ENCODE data around the gene HS3ST5. TPM values are rescaled to one million over a fixed set of nuclear protein-coding genes. Genes with fewer than 3 reads are reported as not detected.

HS3ST5 gene
- total RNA-seq, 2 donors from 2014 or later = 0.31 to 2.0 TPM

DNA sequence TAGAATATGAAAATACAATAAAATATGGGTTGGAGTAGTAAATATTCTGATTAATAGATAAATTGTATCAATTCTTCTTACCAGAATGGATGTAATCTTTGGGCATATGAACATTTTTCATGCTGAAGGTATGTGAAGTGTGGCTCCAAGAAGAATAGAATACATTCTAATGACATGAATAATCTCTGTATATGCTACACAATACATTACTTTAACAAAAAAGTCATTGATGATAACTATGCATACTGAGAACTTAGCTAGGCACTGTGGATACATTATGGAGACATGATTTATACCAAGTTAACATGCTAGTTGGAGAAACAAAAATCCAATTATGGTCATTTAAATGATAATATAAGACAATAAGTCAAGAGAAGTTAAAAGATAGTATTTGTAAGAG lies 309.2 kb downstream of the HS3ST5 start:
- H3K27me3 Mint-ChIP-seq (ENCODE audit: insufficient read depth) = no peaks in the 10 kb centered on the region

DNA sequence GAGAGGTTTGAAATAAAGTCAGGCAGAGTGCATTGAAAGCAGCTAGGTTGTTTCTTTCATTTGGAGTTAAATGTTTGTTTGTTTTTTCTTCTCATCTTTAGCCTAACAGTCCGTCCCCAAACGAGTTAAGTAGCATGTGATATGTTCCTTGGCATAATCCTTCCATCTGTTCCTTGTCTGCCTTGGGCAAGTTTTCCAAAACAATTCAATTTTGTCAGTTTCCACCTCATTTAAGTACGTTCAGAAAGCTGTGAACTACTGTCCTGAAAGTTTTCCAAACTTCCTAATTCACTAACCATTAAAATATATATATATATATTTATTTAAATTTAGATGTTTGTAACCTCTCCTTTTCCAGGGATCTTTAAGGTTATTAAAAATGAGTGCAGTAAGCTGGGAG lies 310.1 kb downstream of the HS3ST5 start:
- Mint-ChIP-seq H3K27ac (no peak overlapping the region), H3K9me3 (no peaks in the 10 kb centered on the region), H3K4me1 (no peaks in the 10 kb centered on the region), H3K36me3 (ENCODE audit: low read depth) (no peaks in the 10 kb centered on the region), H3K27me3 (ENCODE audit: insufficient read depth) (no peaks in the 10 kb centered on the region), H3K4me3 (no peak overlapping the region)
- no peak overlapping the region for H3K27ac ChIP-seq (ENCODE audit: low read depth, low read length)
- no peak for TF ChIP-seq CTCF (conservative IDR thresholded peaks at IDR 0.05)
- 94 to 100% methylated on average over 2 to 3 of the region's 3 CpGs for WGBS, 2 experiments (ENCODE audit: insufficient coverage in 1 of 2, insufficient read length in 1 of 2)
- no peaks in the 10 kb centered on the region for H3K27me3 ChIP-seq (ENCODE audit: control insufficient read depth, insufficient read depth, low read length, poor library complexity, severe bottlenecking)
- no peak for DNase-seq
- no peak overlapping the region for H3K9ac ChIP-seq (ENCODE audit: extremely low read depth, low read length, poor library complexity, severe bottlenecking)
- H3K4me1 ChIP-seq (ENCODE audit: control insufficient read depth, insufficient read depth, low read length) = no peaks in the 10 kb centered on the region
- H3K36me3 ChIP-seq (ENCODE audit: control insufficient read depth, insufficient read depth, low read length) = no peaks in the 10 kb centered on the region
- H3K9me3 ChIP-seq (ENCODE audit: control insufficient read depth, low read length) = no peaks in the 10 kb centered on the region
- H3K4me3 ChIP-seq (ENCODE audit: low read length) = no peak overlapping the region

More for the DNA sequence above, 309.2 kb downstream of the HS3ST5 start:
- H3K4me3 ChIP-seq (ENCODE audit: low read length) = no peak overlapping the region
- no peaks in the 10 kb centered on the region for H3K27me3 ChIP-seq (ENCODE audit: control insufficient read depth, insufficient read depth, low read length, poor library complexity, severe bottlenecking)
- Mint-ChIP-seq H3K36me3 (ENCODE audit: low read depth) (no peaks in the 10 kb centered on the region), H3K4me3 (no peak overlapping the region), H3K9me3 (no peaks in the 10 kb centered on the region), H3K27ac (no peak overlapping the region), H3K4me1 (no peaks in the 10 kb centered on the region)
- no peak overlapping the region for H3K9ac ChIP-seq (ENCODE audit: extremely low read depth, low read length, poor library complexity, severe bottlenecking)
- no peak overlapping the region for H3K27ac ChIP-seq (ENCODE audit: low read depth, low read length)
- no peak for DNase-seq
- H3K9me3 ChIP-seq (ENCODE audit: control insufficient read depth, low read length) = no peaks in the 10 kb centered on the region
- no peaks in the 10 kb centered on the region for H3K36me3 ChIP-seq (ENCODE audit: control insufficient read depth, insufficient read depth, low read length)
- TF ChIP-seq CTCF (conservative IDR thresholded peaks at IDR 0.05) = no peak
- no peaks in the 10 kb centered on the region for H3K4me1 ChIP-seq (ENCODE audit: control insufficient read depth, insufficient read depth, low read length)

DNA sequence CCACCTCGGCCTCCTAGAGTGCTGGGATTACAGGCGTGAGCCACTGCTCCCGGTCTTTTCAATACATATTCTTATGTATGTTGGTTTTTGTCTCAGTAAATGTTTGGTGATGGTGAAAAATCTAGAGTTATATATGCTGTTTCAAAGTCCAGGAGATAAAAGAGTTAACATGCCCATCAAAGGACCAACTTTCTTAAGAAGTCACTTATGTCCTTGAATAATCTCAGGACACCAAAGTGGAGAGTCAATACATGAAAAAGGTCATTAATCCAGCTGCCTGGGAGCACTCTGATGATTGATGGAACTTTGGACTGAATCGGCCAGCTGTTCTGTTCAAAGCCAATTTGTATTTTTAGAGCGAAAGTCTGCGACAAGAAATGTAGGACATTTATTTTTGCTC lies 312.1 kb downstream of the HS3ST5 start:
- TF ChIP-seq CTCF (conservative IDR thresholded peaks at IDR 0.05) = no peak

More for the DNA sequence above, 312.1 kb downstream of the HS3ST5 start:
- Mint-ChIP-seq H3K27ac (no peak overlapping the region), H3K9me3 (no peaks in the 10 kb centered on the region), H3K4me3 (no peak overlapping the region), H3K36me3 (ENCODE audit: low read depth) (no peaks in the 10 kb centered on the region), H3K4me1 (no peaks in the 10 kb centered on the region), H3K27me3 (ENCODE audit: insufficient read depth) (no peaks in the 10 kb centered on the region)
- Histone ChIP-seq H3K27ac (ENCODE audit: low read depth, low read length) (no peak overlapping the region), H3K9ac (ENCODE audit: extremely low read depth, low read length, poor library complexity, severe bottlenecking) (no peak overlapping the region), H3K9me3 (ENCODE audit: control insufficient read depth, low read length) (no peaks in the 10 kb centered on the region), H3K36me3 (ENCODE audit: control insufficient read depth, insufficient read depth, low read length) (no peaks in the 10 kb centered on the region), H3K27me3 (ENCODE audit: control insufficient read depth, insufficient read depth, low read length, poor library complexity, severe bottlenecking) (no peaks in the 10 kb centered on the region), H3K4me3 (ENCODE audit: low read length) (no peak overlapping the region), H3K4me1 (ENCODE audit: control insufficient read depth, insufficient read depth, low read length) (no peaks in the 10 kb centered on the region)
- no peak for DNase-seq
- WGBS, 2 experiments (ENCODE audit: insufficient coverage in 1 of 2, insufficient read length in 1 of 2) = 94 to 98% methylated on average over 6 of the region's 6 CpGs

Data from endodermal cell (in vitro differentiated cells).